Measurements from ENCODE around the gene MALRD1. TPM values are rescaled to one million over a fixed set of nuclear protein-coding genes. Genes with fewer than 3 reads are reported as not detected.

MALRD1 gene
- total RNA-seq, 1 donor = 1.7 TPM

- no peak for TF ChIP-seq CTCF (IDR thresholded peaks at IDR 0.05; ENCODE audit: insufficient read depth, low read depth, low read length)
- no peak for DNase-seq (ENCODE audit: low read depth)
- no peak overlapping the region for H3K4me3 ChIP-seq (ENCODE audit: low read depth, low read length)
These were observed 546.7 kb downstream of the MALRD1 start for GRCh38 chr10:19595212-19595845.

GRCh38 chr10:19605806-19606205, 557.2 kb downstream of the MALRD1 start:
- no peak overlapping the region for H3K4me3 ChIP-seq (ENCODE audit: low read depth, low read length)
- no peak for DNase-seq (ENCODE audit: low read depth)
- no peak for TF ChIP-seq CTCF (IDR thresholded peaks at IDR 0.05; ENCODE audit: insufficient read depth, low read depth, low read length)

- TF ChIP-seq CTCF (IDR thresholded peaks at IDR 0.05; ENCODE audit: insufficient read depth, low read depth, low read length) = no peak
- no peak overlapping the region for H3K4me3 ChIP-seq (ENCODE audit: low read depth, low read length)
- DNase-seq (ENCODE audit: low read depth) = no peak
These were observed 558.4 kb downstream of the MALRD1 start for GRCh38 chr10:19606968-19607367.

- no peak overlapping the region for H3K4me3 ChIP-seq (ENCODE audit: low read depth, low read length)
- TF ChIP-seq CTCF (IDR thresholded peaks at IDR 0.05; ENCODE audit: insufficient read depth, low read depth, low read length) = no peak
- DNase-seq (ENCODE audit: low read depth) = no peak
These were observed 563.2 kb downstream of the MALRD1 start for GRCh38 chr10:19611775-19612174.

- DNase-seq (ENCODE audit: low read depth) = no peak
- H3K4me3 ChIP-seq (ENCODE audit: low read depth, low read length) = no peak overlapping the region
- no peak for TF ChIP-seq CTCF (IDR thresholded peaks at IDR 0.05; ENCODE audit: insufficient read depth, low read depth, low read length)
These were observed 568.4 kb downstream of the MALRD1 start for GRCh38 chr10:19616966-19617365.

GRCh38 chr10:19620811-19621210, 572.2 kb downstream of the MALRD1 start:
- DNase-seq (ENCODE audit: low read depth) = no peak

More at GRCh38 chr10:19620811-19621210, 572.2 kb downstream of the MALRD1 start:
- H3K4me3 ChIP-seq (ENCODE audit: low read depth, low read length) = no peak overlapping the region
- no peak for TF ChIP-seq CTCF (IDR thresholded peaks at IDR 0.05; ENCODE audit: insufficient read depth, low read depth, low read length)

Data from fibroblast of villous mesenchyme (primary cell).